ENCODE measurements around the gene PNPLA2.
A peak's percentile ranks its signal among the peaks of the same experiment; 100 is the strongest.

Gene PNPLA2

DNA sequence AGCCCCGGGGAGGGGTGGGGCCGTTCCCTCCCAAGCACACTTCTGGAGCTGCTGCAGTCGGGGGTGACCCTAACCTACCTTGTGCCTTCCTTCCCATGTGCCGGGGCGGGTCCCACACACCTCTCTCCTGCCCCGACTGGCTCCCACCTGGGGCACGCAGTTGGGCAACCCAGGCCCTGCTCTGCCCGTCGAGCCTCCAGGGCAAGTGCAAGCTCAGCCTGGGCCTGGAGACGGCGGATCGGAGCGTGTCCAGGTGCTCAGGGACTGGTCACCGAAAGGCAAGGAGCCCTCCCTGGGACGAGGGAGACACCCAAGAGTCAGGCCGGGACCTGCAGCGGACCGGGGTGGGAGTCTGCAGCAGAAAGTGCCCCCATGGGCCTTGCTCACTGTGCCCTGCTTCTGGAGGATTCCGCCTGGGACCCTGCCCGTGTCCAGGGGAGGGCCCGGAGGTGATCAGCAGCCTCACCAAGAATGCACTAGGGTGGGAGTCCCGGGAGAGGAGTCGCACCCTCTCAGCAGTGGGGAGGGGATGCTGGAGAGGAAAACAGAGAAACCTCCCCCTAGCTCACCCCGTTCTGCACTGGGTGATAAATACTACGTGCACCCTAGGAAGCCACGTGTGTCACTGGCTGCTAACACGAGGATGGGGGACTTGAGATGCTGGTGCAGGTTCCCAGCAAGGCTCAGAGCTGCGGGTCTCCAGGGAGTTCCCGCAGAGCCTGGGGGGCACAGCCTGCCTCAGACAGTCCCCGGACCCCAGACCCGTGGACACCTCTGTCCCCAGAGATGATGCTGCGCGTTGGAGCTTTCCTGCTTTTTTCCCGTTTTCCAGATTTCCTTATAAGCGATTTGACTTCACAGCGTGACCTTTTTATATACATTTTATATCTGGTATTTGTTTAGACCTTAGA lies 36.2 kb upstream of the PNPLA2 start:
- FAIRE-seq (no peak), DNase-seq (ENCODE audit: insufficient read length, low spot score) (no peak)

DNA sequence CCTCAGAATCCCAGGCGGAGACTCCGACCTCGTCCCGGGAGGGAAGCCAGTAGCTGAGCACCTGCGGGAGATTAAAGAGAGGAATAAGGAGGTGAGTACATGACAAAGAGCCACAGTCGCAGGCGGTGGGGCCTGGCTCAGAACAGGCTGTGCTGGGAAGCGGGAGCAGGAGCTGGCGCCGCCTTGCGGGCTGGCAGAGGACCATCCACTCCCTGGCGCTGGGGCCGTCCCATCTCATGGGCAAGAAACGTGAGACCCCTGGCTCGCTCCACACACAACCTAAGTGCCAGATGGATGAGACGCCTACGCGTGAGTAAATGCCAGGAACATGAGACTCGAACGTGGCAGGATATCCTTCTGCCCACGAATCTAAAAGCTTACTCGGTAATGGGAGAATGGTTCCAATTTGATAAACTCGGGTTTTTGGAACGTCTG lies 35.1 kb upstream of the PNPLA2 start:
- no peak for DNase-seq (ENCODE audit: insufficient read length, low spot score)
- FAIRE-seq, result no peak

GRCh38 chr11:786235-787083 lies 32.3 kb upstream of the PNPLA2 start:
- FAIRE-seq (no peak), DNase-seq (ENCODE audit: insufficient read length, low spot score) (no peak)

DNA sequence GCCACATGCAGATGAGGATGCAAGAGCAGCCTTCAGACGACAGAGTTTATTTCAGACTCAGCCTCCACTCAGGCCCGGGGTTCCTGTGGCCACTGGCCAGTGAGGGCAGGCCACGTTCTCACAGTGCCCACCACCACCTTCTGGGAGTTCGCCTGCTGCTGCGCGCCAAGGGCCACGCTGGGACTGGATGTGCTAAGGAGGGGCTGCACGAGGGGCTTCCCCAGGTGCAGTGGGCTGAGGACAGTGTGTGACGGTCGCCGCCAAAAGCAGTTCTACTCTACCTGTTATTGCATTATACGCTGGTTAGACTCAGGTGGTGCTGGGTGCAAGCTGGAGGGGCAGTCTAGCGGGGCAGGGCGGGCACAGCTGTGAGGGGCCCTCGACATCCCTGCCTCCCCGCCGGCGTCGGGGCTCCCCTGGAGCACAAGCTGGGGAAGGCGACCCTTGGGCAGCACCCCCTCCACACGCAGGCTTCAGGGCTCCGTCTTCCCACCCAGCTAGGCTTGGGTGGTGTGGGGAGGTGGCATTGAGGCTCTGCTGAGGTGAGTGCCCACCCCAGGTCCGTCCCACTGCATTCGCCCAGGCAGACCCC lies 31.5 kb upstream of the PNPLA2 start:
- DNase-seq (ENCODE audit: insufficient read length, low spot score) (no peak), FAIRE-seq (no peak)

DNA sequence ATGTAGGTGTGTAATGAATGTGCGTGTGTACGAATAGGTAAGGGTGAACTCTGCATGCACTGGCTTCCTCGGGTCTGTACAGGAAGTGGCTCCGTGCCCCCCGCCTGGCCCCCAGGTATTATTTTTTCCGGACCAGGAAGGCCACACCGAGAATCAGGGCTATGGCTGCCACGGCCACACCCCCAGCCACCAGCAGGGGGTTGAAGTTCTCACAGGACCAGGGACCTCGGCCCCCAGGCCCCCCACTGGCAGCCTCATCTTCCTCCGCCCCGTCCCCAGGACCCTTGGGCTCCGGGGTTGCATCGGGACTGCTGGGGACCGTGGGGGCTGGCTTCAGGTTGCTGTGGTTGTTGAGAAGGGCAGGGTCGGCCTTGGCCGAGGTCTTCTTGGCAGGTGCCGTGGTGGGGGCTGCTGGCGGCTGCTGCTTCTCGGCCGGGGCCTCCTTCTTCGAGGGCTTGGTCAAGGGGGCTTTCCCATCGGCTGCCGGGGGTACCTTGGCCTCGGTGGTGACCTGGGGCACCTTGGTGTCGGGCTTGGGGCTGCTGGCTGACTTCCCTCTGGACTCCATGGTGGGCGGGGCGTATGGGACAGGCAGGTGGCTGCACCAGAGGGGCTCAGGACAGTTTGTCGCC lies 30.6 kb upstream of the PNPLA2 start:
- no peak for DNase-seq (ENCODE audit: insufficient read length, low spot score)
- FAIRE-seq, result no peak

GRCh38 chr11:788953-789940 lies 29.5 kb upstream of the PNPLA2 start:
- no peak for FAIRE-seq
- DNase-seq (ENCODE audit: insufficient read length, low spot score), result no peak

GRCh38 chr11:789943-790342 lies 28.8 kb upstream of the PNPLA2 start, which contains the start of gene CEND1:
Gene CEND1, minus strand, starts transcription at chr11:790090. Its CDS starts 1,514 bp downstream, at chr11:788576.
- FAIRE-seq (no peak), DNase-seq (ENCODE audit: insufficient read length, low spot score) (no peak)

DNA sequence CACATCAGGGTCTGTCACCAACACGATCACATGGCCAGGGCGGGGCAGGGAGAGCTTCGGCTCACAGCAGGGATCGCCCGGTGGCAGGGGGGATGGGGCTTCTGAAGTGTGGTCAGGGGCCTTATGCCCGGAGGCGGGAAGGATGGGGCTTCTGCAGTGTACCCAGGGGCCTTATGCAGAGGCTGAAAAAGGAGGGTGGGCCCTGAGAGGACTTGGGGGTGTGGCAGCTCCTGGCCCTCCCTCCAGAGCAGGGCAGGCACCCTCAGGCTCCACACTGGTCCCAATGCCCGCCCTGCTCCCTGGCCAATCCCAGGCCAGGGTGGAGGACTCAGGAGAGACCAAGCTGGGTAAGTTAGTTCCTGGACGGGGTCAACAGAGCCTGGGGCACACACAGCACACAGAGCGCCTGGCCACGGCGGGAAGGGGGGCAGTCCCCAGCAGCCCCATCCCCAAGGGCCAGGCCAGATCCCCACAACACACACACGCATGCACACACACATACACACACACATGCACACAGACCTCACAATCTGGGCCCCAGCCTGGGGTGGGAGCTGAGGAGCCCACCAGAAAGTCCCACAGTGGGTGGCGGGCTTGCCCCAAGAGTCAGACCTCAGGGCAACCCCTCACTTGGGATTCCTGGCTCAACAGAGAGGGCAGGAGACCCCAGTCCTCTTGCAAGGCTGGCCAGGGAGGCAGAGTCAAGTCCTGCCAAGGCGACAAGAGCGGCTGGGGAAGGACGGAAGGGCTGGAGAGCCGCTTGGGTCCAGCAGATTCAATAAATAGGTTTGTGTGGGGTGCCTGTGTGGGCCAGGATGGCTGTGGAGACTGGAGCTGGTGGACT lies 27.8 kb upstream of the PNPLA2 start:
- FAIRE-seq, result no peak
- DNase-seq (ENCODE audit: insufficient read length, low spot score), result no peak

- FAIRE-seq (no peak), DNase-seq (ENCODE audit: insufficient read length, low spot score) (no peak)
These were observed 26.8 kb upstream of the PNPLA2 start for GRCh38 chr11:791658-792534.

DNA sequence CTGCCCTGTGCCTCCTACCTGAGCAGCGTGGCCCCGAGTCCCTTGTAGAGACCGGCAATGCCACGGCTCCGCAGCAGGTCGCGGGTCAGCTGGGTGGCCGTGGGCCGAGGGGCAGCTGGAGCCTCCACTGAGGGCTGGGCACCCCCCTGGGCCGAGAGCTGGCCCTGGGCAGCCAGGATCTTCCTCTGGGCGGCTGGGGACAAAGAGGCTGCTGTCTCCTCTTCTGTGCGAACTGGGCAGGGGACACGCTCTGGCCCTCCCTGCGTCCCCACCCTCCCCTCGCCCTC lies 26.2 kb upstream of the PNPLA2 start:
- no peak for DNase-seq (ENCODE audit: insufficient read length, low spot score)
- no peak for FAIRE-seq

GRCh38 chr11:792873-793272 lies 25.8 kb upstream of the PNPLA2 start:
- FAIRE-seq, result no peak
- no peak for DNase-seq (ENCODE audit: insufficient read length, low spot score)

DNA sequence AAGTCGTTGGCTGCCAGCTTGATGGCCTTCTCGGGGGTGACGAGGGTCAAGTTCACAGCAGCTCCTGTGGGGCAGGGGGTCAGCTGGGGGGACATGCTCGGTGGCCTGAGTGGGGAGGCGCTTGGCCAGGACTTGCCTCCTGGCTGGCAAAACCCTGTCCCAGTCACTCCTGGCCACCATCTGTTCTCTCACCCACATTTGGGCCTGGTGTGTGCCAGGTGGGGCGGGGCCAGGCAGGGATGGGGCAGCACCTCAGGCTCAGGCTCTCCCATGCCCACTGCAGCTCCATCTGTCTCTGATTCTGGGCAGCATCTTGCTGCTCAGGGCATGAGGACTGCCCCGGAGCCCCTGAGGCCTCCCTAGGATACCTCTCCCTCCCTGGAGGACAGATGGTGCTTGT lies 25.2 kb upstream of the PNPLA2 start:
- FAIRE-seq (no peak), DNase-seq (ENCODE audit: insufficient read length, low spot score) (no peak)

DNA sequence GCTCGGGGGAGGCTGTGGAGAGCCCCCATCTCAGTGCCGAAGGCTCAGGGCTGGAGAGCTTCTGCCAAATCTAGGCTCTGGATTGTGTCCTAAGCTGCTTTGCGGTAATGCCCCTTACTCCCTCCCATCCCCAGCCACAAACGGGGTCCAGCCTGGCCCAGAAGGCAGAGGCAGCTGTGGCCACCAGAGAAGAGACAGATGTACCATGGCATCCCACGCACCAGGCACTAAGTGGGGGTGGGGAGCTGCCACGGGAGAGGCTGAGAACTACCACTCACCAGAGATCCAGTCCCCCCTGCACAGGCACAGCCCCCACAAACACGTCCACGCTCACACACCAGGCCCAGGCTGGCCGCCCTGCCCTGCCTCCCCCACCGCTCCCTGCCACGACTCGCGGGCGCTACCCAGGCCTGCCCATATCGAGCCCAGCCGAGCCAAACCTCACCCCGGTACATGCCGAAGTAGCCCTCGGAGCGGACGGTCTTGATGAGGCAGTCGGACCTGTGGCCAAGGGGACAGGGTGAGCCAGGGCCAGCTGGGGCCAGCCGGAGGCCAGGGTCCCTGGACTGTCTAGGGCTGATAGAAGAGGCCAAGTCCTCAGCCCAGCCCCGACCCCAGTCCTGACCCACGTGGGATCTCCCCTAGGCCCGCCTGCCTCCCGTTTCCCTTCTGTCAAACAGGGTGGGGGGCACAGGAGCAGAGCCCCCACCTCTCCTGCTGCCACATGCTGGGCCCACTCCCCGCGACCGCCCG lies 24.5 kb upstream of the PNPLA2 start:
- DNase-seq (ENCODE audit: insufficient read length, low spot score) (no peak), FAIRE-seq (no peak)

GRCh38 chr11:794766-795633 lies 23.7 kb upstream of the PNPLA2 start:
- DNase-seq (ENCODE audit: insufficient read length, low spot score), result no peak
- FAIRE-seq, result no peak

- FAIRE-seq (peak; percentile 67), DNase-seq (ENCODE audit: insufficient read length, low spot score) (peak; percentile 99)
These were observed 22.8 kb upstream of the PNPLA2 start for GRCh38 chr11:795634-796564.
